SK-N-SH (cell line): ENCODE measurements around the gene IFNLR1. TPM values are rescaled to one million over a fixed set of nuclear protein-coding genes. Genes with fewer than 3 reads are reported as not detected.

Source experiments
- CTCF ChIA-PET: fragments of 300-600, 350-600 bp; formaldehyde crosslinking; extraction: SDS; loops from one replicate; lab custom pipeline; 2021; lab: Yijun Ruan, JAX
- POLR2A ChIA-PET: fragments of 350-600 bp; sonication (Branson Sonifier 250); formaldehyde crosslinking; extraction: SDS; loops from one replicate; lab custom pipeline; 2020; ENCODE audit warnings: antibody characterized with exemption, inconsistent platforms; lab: Yijun Ruan, JAX
- DNase-seq: peaks from one replicate; pipeline ENCODE4 v3.0.0; 2012
- H2AFZ ChIP-seq: fragments of 200-600 bp; sonication (generic); 2 replicates; pipeline ENCODE4 v1.8.1; 2016; ENCODE audit warnings: antibody characterized with exemption, mild to moderate bottlenecking, low read depth
- H3F3A ChIP-seq: fragments of 200-600 bp; sonication (generic); replicated peaks from 2 replicates; pipeline ENCODE3; 2016; ENCODE audit warnings: antibody characterized with exemption, mild to moderate bottlenecking; ENCODE audit not compliant: insufficient read depth
- H3K27ac ChIP-seq, 2 experiments: fragments of 200-500 bp in 1 of 2; fragments of 200-600 bp in 1 of 2; sonication (Bioruptor generic) in 1 of 2; sonication (generic), shearing (Covaris generic) in 1 of 2; 2 replicates each; pipeline versions ENCODE4 v1.5.1 to v1.6.1; 2014 to 2016; ENCODE audit warnings: low read depth in 2 of 2, inconsistent platforms in 1 of 2, low read length in 1 of 2, mild to moderate bottlenecking in 1 of 2, mixed read lengths in 1 of 2
- H3K27me3 ChIP-seq: fragments of 200-600 bp; sonication (generic), shearing (Covaris generic); 2 replicates; pipeline ENCODE4 v1.6.1; 2016; ENCODE audit warnings: mixed run types; ENCODE audit not compliant: insufficient read depth
- H3K36me3 ChIP-seq, 2 experiments: fragments of 200-500 bp in 1 of 2; fragments of 200-600 bp in 1 of 2; sonication (Bioruptor generic) in 1 of 2; sonication (generic) in 1 of 2; replicated peaks in 1 of 2; 2 replicates each; pipeline versions ENCODE3 to v1.5.1; 2014 to 2016; ENCODE audit warnings: low read length in 1 of 2, mild to moderate bottlenecking in 1 of 2; ENCODE audit not compliant: insufficient read depth in 2 of 2, control insufficient read depth in 1 of 2
- H3K4me1 ChIP-seq, 2 experiments: fragments of 200-500 bp in 1 of 2; fragments of 200-600 bp in 1 of 2; sonication (Bioruptor generic) in 1 of 2; sonication (generic), shearing (Covaris generic) in 1 of 2; 2 replicates each; pipeline versions ENCODE4 v1.5.1 to v1.6.1; 2014 to 2016; ENCODE audit warnings: low read depth in 1 of 2, low read length in 1 of 2, mixed run types in 1 of 2; ENCODE audit not compliant: insufficient read depth in 2 of 2, control insufficient read depth in 1 of 2
- H3K4me2 ChIP-seq: fragments of 200-600 bp; sonication (generic), shearing (Covaris generic); 2 replicates; pipeline ENCODE4 v1.6.1; 2017; ENCODE audit warnings: mixed run types
- H3K4me3 ChIP-seq, 2 experiments: fragments of 200-500 bp in 1 of 2; fragments of 200-600 bp in 1 of 2; sonication (Bioruptor generic) in 1 of 2; sonication (generic), shearing (Covaris generic) in 1 of 2; 2 replicates each; pipeline versions ENCODE4 v1.5.1 to v1.8.1; 2014 to 2016; ENCODE audit warnings: low read depth in 2 of 2, inconsistent platforms in 1 of 2, low read length in 1 of 2, mild to moderate bottlenecking in 1 of 2, mixed read lengths in 1 of 2, moderate library complexity in 1 of 2
- H3K79me2 ChIP-seq: fragments of 200-600 bp; sonication (generic); 2 replicates; pipeline ENCODE4 v1.8.1; 2017; ENCODE audit warnings: mild to moderate bottlenecking; ENCODE audit not compliant: insufficient read depth
- H3K9ac ChIP-seq: fragments of 200-600 bp; sonication (generic); 2 replicates; pipeline ENCODE4 v1.6.1; 2017; ENCODE audit warnings: mixed run types
- H3K9me2 ChIP-seq: fragments of 200-600 bp; sonication (generic); 2 replicates; pipeline ENCODE4 v1.6.1; 2017; ENCODE audit warnings: mixed run types
- H3K9me3 ChIP-seq: fragments of 200-600 bp; sonication (generic); 2 replicates; pipeline ENCODE4 v1.6.1; 2017; ENCODE audit warnings: mixed run types, mild to moderate bottlenecking, moderate library complexity
- H4K20me1 ChIP-seq: fragments of 200-600 bp; sonication (generic); 2 replicates; pipeline ENCODE4 v1.6.1; 2017; ENCODE audit warnings: mild to moderate bottlenecking, mixed run types; ENCODE audit not compliant: insufficient read depth
- ELF1 ChIP-seq: IDR thresholded peaks from 2 replicates; pipeline ENCODE4 v1.4.0; 2012
- USF2 ChIP-seq: fragments of 150-350 bp; IDR thresholded peaks from 2 replicates; pipeline ENCODE4 v1.6.1; 2017; ENCODE audit warnings: antibody characterized with exemption, low read length, low read depth, borderline replicate concordance
- WGBS: methylation state at CpG from one replicate; pipeline ENCODE4 v1.1.6; 2017; ENCODE audit warnings: low lambda C conversion rate; 5-methylcytosine and 5-hydroxymethylcytosine counted together
- polyA plus RNA-seq, 3 experiments: library from polyadenylated mRNA; depleted of rRNA; stranded (reverse); fragments of >200 nt; gene quantifications; 2 replicates each; pipeline ENCODE4 v1.2.3, GENCODE V29; 2012
- TF ChIP-seq, protein P1 (sequence below): IDR thresholded peaks from 2 replicates; pipeline ENCODE4 v1.6.1; 2012; ENCODE audit warnings: mild to moderate bottlenecking, low read depth, low read length, moderate library complexity
- TF ChIP-seq, protein P2 (sequence below): fragments of 200-600 bp; sonication (generic); IDR thresholded peaks from 2 replicates; pipeline ENCODE4 v1.6.1; 2017; ENCODE audit warnings: antibody characterized with exemption, mild to moderate bottlenecking, moderate library complexity
- TF ChIP-seq, protein P3 (sequence below): IDR thresholded peaks from 2 replicates; pipeline ENCODE4 v1.4.0; 2012; ENCODE audit warnings: low read depth, borderline replicate concordance

The IFNLR1 gene
- polyA plus RNA-seq, 1 of the 3 experiments (the other 2 are of a cell fraction), result 0.30 TPM

GRCh38 chr1:24152631-24153494 is 34.2 kb downstream of the IFNLR1 start:
- TF ChIP-seq, protein P1, sequence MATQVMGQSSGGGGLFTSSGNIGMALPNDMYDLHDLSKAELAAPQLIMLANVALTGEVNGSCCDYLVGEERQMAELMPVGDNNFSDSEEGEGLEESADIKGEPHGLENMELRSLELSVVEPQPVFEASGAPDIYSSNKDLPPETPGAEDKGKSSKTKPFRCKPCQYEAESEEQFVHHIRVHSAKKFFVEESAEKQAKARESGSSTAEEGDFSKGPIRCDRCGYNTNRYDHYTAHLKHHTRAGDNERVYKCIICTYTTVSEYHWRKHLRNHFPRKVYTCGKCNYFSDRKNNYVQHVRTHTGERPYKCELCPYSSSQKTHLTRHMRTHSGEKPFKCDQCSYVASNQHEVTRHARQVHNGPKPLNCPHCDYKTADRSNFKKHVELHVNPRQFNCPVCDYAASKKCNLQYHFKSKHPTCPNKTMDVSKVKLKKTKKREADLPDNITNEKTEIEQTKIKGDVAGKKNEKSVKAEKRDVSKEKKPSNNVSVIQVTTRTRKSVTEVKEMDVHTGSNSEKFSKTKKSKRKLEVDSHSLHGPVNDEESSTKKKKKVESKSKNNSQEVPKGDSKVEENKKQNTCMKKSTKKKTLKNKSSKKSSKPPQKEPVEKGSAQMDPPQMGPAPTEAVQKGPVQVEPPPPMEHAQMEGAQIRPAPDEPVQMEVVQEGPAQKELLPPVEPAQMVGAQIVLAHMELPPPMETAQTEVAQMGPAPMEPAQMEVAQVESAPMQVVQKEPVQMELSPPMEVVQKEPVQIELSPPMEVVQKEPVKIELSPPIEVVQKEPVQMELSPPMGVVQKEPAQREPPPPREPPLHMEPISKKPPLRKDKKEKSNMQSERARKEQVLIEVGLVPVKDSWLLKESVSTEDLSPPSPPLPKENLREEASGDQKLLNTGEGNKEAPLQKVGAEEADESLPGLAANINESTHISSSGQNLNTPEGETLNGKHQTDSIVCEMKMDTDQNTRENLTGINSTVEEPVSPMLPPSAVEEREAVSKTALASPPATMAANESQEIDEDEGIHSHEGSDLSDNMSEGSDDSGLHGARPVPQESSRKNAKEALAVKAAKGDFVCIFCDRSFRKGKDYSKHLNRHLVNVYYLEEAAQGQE, result no peak
- TF ChIP-seq ELF1 (no peak), USF2 (no peak)
- TF ChIP-seq, protein P2, sequence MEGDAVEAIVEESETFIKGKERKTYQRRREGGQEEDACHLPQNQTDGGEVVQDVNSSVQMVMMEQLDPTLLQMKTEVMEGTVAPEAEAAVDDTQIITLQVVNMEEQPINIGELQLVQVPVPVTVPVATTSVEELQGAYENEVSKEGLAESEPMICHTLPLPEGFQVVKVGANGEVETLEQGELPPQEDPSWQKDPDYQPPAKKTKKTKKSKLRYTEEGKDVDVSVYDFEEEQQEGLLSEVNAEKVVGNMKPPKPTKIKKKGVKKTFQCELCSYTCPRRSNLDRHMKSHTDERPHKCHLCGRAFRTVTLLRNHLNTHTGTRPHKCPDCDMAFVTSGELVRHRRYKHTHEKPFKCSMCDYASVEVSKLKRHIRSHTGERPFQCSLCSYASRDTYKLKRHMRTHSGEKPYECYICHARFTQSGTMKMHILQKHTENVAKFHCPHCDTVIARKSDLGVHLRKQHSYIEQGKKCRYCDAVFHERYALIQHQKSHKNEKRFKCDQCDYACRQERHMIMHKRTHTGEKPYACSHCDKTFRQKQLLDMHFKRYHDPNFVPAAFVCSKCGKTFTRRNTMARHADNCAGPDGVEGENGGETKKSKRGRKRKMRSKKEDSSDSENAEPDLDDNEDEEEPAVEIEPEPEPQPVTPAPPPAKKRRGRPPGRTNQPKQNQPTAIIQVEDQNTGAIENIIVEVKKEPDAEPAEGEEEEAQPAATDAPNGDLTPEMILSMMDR, result no peak
- TF ChIP-seq, protein P3, sequence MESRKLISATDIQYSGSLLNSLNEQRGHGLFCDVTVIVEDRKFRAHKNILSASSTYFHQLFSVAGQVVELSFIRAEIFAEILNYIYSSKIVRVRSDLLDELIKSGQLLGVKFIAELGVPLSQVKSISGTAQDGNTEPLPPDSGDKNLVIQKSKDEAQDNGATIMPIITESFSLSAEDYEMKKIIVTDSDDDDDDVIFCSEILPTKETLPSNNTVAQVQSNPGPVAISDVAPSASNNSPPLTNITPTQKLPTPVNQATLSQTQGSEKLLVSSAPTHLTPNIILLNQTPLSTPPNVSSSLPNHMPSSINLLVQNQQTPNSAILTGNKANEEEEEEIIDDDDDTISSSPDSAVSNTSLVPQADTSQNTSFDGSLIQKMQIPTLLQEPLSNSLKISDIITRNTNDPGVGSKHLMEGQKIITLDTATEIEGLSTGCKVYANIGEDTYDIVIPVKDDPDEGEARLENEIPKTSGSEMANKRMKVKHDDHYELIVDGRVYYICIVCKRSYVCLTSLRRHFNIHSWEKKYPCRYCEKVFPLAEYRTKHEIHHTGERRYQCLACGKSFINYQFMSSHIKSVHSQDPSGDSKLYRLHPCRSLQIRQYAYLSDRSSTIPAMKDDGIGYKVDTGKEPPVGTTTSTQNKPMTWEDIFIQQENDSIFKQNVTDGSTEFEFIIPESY, result no peak
- WGBS, result 66% methylated on average over 8 of the region's 10 CpGs
- H3K36me3 ChIP-seq, result no peaks in the 10 kb centered on the region
- H3F3A ChIP-seq, result no peaks in the 10 kb centered on the region
- no peak overlapping the region for H3K4me3 ChIP-seq
- peaks cover 2% of the 10 kb centered on the region; the same call in 1 of the 2 replicates for H3K27me3 ChIP-seq
- H3K9me2 ChIP-seq, result no peaks in the 10 kb centered on the region
- ChIA-PET CTCF (interaction anchor here (1.0 to 9.5 kb wide), 5 partner anchors 9 to 239 kb away, joined by 3 to 72 read pairs (median 7); no protein-coding TSS in a partner anchor), POLR2A (no interaction called here)
- H4K20me1 ChIP-seq, result no peaks in the 10 kb centered on the region
- H3K79me2 ChIP-seq, result no peaks in the 10 kb centered on the region
- H3K9me3 ChIP-seq, result no peaks in the 10 kb centered on the region
- peaks cover 0 to 4% of the 10 kb centered on the region in 2 experiments; a peak in 1 of 4 replicates for H3K4me1 ChIP-seq
- no peak overlapping the region for H2AFZ ChIP-seq
- H3K4me2 ChIP-seq, result no peak overlapping the region
- DNase-seq, result no peak
- H3K27ac ChIP-seq, result no peak overlapping the region
- no peak overlapping the region for H3K9ac ChIP-seq
